Central memory CD4-positive, alpha-beta T cell (primary cell): ENCODE measurements around the gene INTS2.
"Not testable (repeated sequence)": the region's sequence is repeated elsewhere in the genome, so short reads cannot be mapped to it uniquely, and the experiment has no call there.

Experiments
- DNase-seq: peaks from one replicate; pipeline ENCODE4 v3.0.0; 2022

INTS2 gene

GRCh38 chr17:61848247-61848646 is 79.5 kb downstream of the INTS2 start:
- DNase-seq, result no peak

GRCh38 chr17:61847659-61848058 is 80.1 kb downstream of the INTS2 start:
- DNase-seq, result no peak

- DNase-seq, result no peak
Measured at GRCh38 chr17:61846761-61847375, 80.9 kb downstream of the INTS2 start.

- no peak for DNase-seq
Measured at GRCh38 chr17:61846088-61846487, 81.7 kb downstream of the INTS2 start.

- no peak for DNase-seq
Measured at GRCh38 chr17:61843435-61843834, 84.3 kb downstream of the INTS2 start.

GRCh38 chr17:61842899-61843298 is 84.9 kb downstream of the INTS2 start:
- no peak for DNase-seq

- no peak for DNase-seq
Measured at GRCh38 chr17:61839300-61839786, 88.4 kb downstream of the INTS2 start.

GRCh38 chr17:61837175-61838051 is 90.4 kb downstream of the INTS2 start:
- DNase-seq, result peak; percentile 29

GRCh38 chr17:61836266-61837174 is 91.3 kb downstream of the INTS2 start:
- DNase-seq, result no peak

GRCh38 chr17:61835606-61836005 is 92.2 kb downstream of the INTS2 start:
- DNase-seq, result no peak

GRCh38 chr17:61834610-61835009 is 93.2 kb downstream of the INTS2 start:
- no peak for DNase-seq

GRCh38 chr17:61833536-61834193 is 94.1 kb downstream of the INTS2 start:
- no peak for DNase-seq

- DNase-seq, result no peak
Measured at GRCh38 chr17:61832463-61832862, 95.3 kb downstream of the INTS2 start.

GRCh38 chr17:61831099-61831498 is 96.7 kb downstream of the INTS2 start:
- DNase-seq, result no peak

- no peak for DNase-seq
Measured at GRCh38 chr17:61828694-61829093, 99.1 kb downstream of the INTS2 start.

- DNase-seq, result no peak
Measured at GRCh38 chr17:61827649-61828395, 100.0 kb downstream of the INTS2 start.

- not testable (repeated sequence) for DNase-seq
Measured at GRCh38 chr17:61826866-61827265, 100.9 kb downstream of the INTS2 start.

- not testable (repeated sequence) for DNase-seq
Measured at GRCh38 chr17:61826198-61826597, 101.6 kb downstream of the INTS2 start.

GRCh38 chr17:61825448-61826137 is 102.2 kb downstream of the INTS2 start:
- no peak for DNase-seq

- no peak for DNase-seq
Measured at GRCh38 chr17:61822326-61823285, 105.2 kb downstream of the INTS2 start.
